ENCODE measurements around the gene MINDY4. TPM values are rescaled to one million over a fixed set of nuclear protein-coding genes. Genes with fewer than 3 reads are reported as not detected.

The MINDY4 gene
- total RNA-seq, 2 experiments from 2014 or later: 1.3 to 1.7 TPM

GRCh38 chr7:30754315-30754877, 16.8 kb upstream of the MINDY4 start:
- H3K4me1 Mint-ChIP-seq (ENCODE audit: low read depth): no peaks in the 10 kb centered on the region
- ATAC-seq: no peak
- CTCF ChIA-PET: no interaction called here
- H3K27ac Mint-ChIP-seq: no peak overlapping the region
- H3K4me3 Mint-ChIP-seq: no peak overlapping the region
- intact Hi-C loops (cut with micrococcal nuclease): no loop called here
- POLR2A ChIA-PET: no interaction called here
- TF ChIP-seq, protein P1, sequence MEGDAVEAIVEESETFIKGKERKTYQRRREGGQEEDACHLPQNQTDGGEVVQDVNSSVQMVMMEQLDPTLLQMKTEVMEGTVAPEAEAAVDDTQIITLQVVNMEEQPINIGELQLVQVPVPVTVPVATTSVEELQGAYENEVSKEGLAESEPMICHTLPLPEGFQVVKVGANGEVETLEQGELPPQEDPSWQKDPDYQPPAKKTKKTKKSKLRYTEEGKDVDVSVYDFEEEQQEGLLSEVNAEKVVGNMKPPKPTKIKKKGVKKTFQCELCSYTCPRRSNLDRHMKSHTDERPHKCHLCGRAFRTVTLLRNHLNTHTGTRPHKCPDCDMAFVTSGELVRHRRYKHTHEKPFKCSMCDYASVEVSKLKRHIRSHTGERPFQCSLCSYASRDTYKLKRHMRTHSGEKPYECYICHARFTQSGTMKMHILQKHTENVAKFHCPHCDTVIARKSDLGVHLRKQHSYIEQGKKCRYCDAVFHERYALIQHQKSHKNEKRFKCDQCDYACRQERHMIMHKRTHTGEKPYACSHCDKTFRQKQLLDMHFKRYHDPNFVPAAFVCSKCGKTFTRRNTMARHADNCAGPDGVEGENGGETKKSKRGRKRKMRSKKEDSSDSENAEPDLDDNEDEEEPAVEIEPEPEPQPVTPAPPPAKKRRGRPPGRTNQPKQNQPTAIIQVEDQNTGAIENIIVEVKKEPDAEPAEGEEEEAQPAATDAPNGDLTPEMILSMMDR (IDR thresholded peaks at IDR 0.05): no peak
- peaks cover 2% of the 10 kb centered on the region for H3K9me3 Mint-ChIP-seq
- no peaks in the 10 kb centered on the region for H3K36me3 Mint-ChIP-seq (ENCODE audit: low read depth)
- peaks cover 3% of the 10 kb centered on the region for H3K27me3 Mint-ChIP-seq
- no peak for DNase-seq

GRCh38 chr7:30755384-30756154, 15.6 kb upstream of the MINDY4 start:
- CTCF ChIA-PET: interaction anchor here (3.1 kb wide), 1 partner anchor 15 kb away, joined by 13 read pairs; no protein-coding TSS in a partner anchor
- no peak for DNase-seq
- H3K36me3 Mint-ChIP-seq (ENCODE audit: low read depth): no peaks in the 10 kb centered on the region
- H3K4me3 Mint-ChIP-seq: no peak overlapping the region
- H3K9me3 Mint-ChIP-seq: no peaks in the 10 kb centered on the region
- H3K4me1 Mint-ChIP-seq (ENCODE audit: low read depth): no peaks in the 10 kb centered on the region
- POLR2A ChIA-PET: interaction anchor here (0.6 to 1.3 kb wide), 2 partner anchors 9 to 161 kb away, joined by 3 read pairs; no protein-coding TSS in a partner anchor
- intact Hi-C loops (cut with micrococcal nuclease): no loop called here
- peaks cover 6% of the 10 kb centered on the region for H3K27me3 Mint-ChIP-seq
- no peak overlapping the region for H3K27ac Mint-ChIP-seq
- ATAC-seq: no peak
- TF ChIP-seq, protein P1 (IDR thresholded peaks at IDR 0.05): no peak

DNA sequence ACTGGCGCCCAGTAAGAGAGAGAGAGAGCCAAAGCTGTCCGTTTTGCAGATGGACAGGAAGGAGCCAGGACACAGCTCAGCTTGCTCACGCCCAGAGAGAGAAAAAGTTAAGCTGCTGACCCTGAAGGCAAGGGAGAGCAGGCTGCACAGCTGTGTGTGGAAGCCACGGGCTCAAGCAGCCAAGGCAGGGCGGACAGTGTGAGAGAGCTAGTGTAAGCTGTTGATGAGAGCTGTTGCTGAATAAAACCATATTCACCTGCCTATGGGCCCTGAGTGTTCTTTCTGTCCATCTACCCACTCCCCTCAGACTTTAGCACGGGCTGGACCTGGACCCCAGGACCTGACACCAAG, 13.9 kb upstream of the MINDY4 start:
- Mint-ChIP-seq H3K36me3 (ENCODE audit: low read depth) (no peaks in the 10 kb centered on the region), H3K27me3 (peaks cover 6% of the 10 kb centered on the region), H3K9me3 (no peaks in the 10 kb centered on the region), H3K4me1 (ENCODE audit: low read depth) (no peaks in the 10 kb centered on the region), H3K4me3 (no peak overlapping the region), H3K27ac (no peak overlapping the region)
- DNase-seq (no peak), ATAC-seq (no peak)
- intact Hi-C loops (cut with micrococcal nuclease): no loop called here
- POLR2A ChIA-PET: no interaction called here
- CTCF ChIA-PET: interaction anchor here (0.9 to 3.1 kb wide), 2 partner anchors 17 to 181 kb away, joined by 4 to 13 read pairs; no protein-coding TSS in a partner anchor
- TF ChIP-seq, protein P1 (IDR thresholded peaks at IDR 0.05): no peak

DNA sequence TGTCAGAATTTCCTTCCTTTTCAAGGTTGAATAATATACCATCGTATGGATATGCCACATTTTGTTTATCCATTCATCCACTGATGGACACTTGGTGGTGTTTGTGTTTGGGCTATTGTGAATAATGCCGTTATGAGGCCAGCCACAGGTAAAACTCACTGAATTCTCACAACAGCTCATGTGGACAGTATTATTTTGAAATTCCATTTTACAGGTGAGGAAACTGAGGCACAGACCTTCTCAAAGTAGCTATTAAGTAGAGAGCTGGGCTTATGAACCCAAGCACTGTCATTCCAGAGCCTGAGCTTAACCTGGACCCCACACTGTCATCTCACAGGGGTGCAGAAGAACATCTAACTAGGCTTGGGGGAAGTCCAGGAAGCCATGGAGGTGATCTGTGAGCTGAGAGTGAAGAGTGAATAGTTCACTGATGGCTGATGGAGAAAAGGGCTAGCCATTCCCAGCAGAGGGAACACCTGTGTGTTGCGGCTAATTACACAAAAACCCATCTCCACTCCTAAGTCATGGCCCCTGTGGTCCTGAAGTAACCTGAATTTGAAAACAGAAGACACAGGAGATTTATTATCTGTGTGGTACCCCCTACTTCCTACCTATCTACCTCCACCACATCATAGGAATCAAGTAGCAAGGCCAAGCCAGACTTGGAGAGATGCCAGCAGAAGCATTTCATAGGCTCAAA, 10.6 kb upstream of the MINDY4 start:
- no peaks in the 10 kb centered on the region for H3K4me1 Mint-ChIP-seq (ENCODE audit: low read depth)
- no peaks in the 10 kb centered on the region for H3K9me3 Mint-ChIP-seq
- no peaks in the 10 kb centered on the region for H3K36me3 Mint-ChIP-seq (ENCODE audit: low read depth)
- H3K27me3 Mint-ChIP-seq: peaks cover 6% of the 10 kb centered on the region
- no peak for ATAC-seq
- ChIA-PET CTCF (interaction anchor here (1.4 to 3.2 kb wide), 2 partner anchors 13 to 21 kb away, joined by 4 to 10 read pairs; no protein-coding TSS in a partner anchor), POLR2A (no interaction called here)
- no peak overlapping the region for H3K27ac Mint-ChIP-seq
- TF ChIP-seq, protein P1 (IDR thresholded peaks at IDR 0.05): no peak
- H3K4me3 Mint-ChIP-seq: no peak overlapping the region
- intact Hi-C loops (cut with micrococcal nuclease): no loop called here
- DNase-seq: no peak
